Measurements from ENCODE around the gene ZNF785. TPM values are rescaled to one million over a fixed set of nuclear protein-coding genes. Genes with fewer than 3 reads are reported as not detected.
"Not testable (repeated sequence)": the region's sequence is repeated elsewhere in the genome, so short reads cannot be mapped to it uniquely, and the experiment has no call there.

The ZNF785 gene
- 1 to 10 TPM; 1.4 to 4.4 (median 2.9) TPM for polyA plus RNA-seq (ENCODE audit: low read depth in 6 of 6)

DNA sequence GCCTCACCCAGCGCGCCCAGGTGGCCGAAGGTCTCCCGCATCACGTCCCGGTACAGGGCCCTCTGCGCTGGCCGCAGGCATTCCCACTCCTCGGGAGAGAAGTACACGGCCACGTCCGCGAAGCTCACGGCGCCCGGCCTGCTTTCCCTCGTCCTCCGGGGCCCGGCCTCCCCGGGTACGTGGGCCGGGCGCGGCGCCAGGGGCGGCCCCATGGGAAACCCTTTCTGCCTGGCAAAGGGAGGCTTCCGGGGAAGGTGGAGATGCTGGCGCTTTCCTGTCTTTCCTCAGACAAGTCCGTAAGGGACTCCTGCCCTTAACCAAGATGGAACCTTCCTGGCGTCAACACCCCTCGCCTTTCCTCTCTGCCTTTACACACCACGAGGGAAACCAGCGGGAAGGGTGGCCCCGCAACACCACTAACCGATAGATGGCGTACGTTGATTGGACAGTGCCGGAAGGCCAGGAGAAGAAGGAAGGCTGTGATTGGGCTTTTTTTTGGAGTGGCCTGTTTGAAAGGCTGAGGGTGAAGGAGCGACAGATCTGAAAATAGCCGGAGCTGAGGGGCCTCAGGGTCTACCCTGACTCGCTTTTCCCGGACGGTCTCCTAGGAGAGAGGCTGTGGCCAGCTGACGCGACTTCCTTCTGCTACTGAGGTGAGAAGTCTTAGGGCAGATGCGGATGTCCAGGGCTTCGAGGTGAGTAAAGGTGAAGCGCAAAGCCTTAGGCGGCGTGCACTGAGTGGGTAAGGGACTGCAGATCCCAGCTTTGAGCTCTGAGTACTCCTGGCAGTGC lies at the start of gene ZNF785:
Gene ZNF785 (minus strand): TSS at position 298 of the 792 bp plus-strand sequence. CDS start 86 bp downstream, at position 212.
- Mint-ChIP-seq H3K4me1 (peaks cover 12 to 40% (median 22%) of the 10 kb centered on the region in 3 donors), H3K27ac (peak within 1 kb of the TSS; percentile 29 to 92 (median 78)), H3K27me3 (no peaks in the 10 kb centered on the region), H3K4me3 (peak within 1 kb of the TSS; percentile 87 to 97 (median 92)), H3K9me3 (no peaks in the 10 kb centered on the region), H3K36me3 (peaks cover 0 to 3% of the 10 kb centered on the region in 2 donors)
- DNase-seq (peak; percentile 91), ATAC-seq (ENCODE audit: low read depth in 2 of 2) (peak; percentile 99)

DNA sequence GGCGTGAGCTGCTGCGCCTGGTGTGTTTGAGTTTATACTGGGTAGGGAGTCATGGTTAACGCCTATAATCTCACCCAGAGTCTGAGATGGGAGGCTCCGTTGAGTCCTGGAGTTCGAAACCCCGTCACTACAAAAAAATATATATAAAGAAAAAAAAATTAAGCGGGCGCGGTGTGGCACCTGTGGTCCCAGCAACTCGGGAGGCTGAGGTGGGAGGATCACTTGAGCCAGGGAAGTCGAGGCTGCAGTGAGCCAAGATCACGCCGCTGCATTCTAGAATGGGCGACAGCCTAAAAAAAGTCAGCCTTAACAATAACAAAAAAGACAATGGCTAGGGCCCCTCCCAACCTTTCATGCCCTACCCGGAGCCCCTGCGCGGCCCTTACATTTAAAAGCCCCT lies 48.0 kb upstream of the ZNF785 start:
- ATAC-seq (ENCODE audit: low read depth in 2 of 2), result no peak

GRCh38 chr16:30632454-30632853 lies 47.0 kb upstream of the ZNF785 start:
- H3K9me3 Mint-ChIP-seq; H3K36me3 Mint-ChIP-seq; ATAC-seq (ENCODE audit: low read depth in 2 of 2); H3K27me3 Mint-ChIP-seq; DNase-seq: not testable (repeated sequence)
- Mint-ChIP-seq H3K4me1 (peaks cover 17 to 26% (median 24%) of the 10 kb centered on the region in 3 donors), H3K27ac (peak overlapping the region in 2 of 6 donors; percentile 33 to 76), H3K4me3 (peak overlapping the region in 4 of 8 donors; percentile 9 to 63 (median 42))

More for the DNA sequence above, 48.0 kb upstream of the ZNF785 start:
- Mint-ChIP-seq H3K4me3 (peak overlapping the region; percentile 84 to 96 (median 90)), H3K4me1 (peaks cover 17 to 26% (median 23%) of the 10 kb centered on the region in 3 donors), H3K27me3 (no peaks in the 10 kb centered on the region), H3K27ac (peak overlapping the region; percentile 98 to 99 (median 99)), H3K9me3 (no peaks in the 10 kb centered on the region), H3K36me3 (no peaks in the 10 kb centered on the region)
- no peak for DNase-seq

DNA sequence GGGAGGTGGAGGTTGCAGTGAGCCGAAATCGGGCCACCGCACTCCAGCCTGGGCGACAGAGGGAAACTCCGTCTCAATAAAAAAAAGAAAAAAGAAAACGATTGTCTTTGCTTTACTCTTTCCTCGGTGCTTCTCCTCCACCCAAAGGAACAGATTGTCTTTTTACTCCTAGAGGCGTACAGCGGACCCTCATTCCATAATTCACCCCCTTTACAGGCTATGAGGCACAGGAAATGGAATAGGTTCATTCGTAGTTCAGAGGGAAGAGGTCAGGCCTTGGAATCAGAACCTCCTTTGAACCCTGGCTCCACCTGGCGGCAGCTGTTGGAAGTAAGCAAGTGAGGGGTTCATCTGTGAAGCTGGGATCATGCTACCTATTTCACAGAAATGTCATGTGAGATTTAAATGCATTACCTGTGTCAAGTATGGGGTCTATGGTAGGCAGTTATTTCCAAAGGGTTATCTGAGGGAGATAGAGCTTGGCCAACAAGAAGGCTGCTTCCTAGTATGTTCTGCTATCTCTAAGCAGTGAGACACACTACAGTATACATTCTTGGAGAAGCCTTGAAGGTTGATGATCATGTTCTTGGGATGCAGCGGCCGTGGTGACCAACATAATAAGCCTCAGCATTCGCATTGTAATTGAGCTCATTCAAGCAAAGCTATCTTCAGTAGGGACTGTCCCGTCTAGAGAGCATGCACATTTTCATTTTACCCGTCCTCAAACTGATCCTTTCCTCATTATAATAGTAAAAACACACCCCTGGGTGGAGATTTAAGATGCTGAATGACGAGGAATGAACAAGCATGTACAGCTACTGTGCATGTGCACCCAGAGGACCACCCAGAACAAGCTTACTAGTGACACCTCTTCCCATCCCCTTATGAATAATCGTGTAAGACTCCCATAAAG lies 43.4 kb upstream of the ZNF785 start:
- Mint-ChIP-seq H3K4me1 (peaks cover 5 to 9% (median 9%) of the 10 kb centered on the region in 3 donors), H3K27me3 (no peaks in the 10 kb centered on the region), H3K27ac (peak overlapping the region in 3 of 6 donors; percentile 46 to 96 (median 74)), H3K9me3 (no peaks in the 10 kb centered on the region), H3K36me3 (no peaks in the 10 kb centered on the region), H3K4me3 (peak overlapping the region in 6 of 8 donors; percentile 8 to 66 (median 34))
- peak; percentile 73 for DNase-seq
- ATAC-seq (ENCODE audit: low read depth in 2 of 2), result peak; percentile 78 to 92

DNA sequence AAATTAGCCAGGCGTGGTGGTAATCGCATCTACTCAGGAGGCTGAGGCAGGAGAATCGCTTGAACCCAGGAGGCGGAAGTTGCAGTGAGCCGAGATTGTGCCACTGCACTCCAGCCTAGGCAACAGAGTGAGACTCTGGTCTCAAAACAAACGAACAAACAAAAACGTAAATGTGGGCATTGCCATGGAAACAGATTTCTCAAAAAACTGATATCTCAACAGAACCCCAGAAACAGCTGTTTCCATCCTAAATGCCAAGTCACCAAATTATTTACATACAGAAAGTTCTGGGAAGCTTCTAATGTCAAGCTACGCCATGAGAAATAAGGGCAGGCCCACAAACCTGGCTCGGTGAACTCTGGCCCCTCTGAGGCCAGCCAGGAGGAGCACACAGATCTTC lies 40.7 kb upstream of the ZNF785 start:
- no peak overlapping the region for H3K4me3 Mint-ChIP-seq
- H3K27ac Mint-ChIP-seq, result no peak overlapping the region

GRCh38 chr16:30623536-30624283 lies 38.2 kb upstream of the ZNF785 start:
- H3K27ac Mint-ChIP-seq, result no peak overlapping the region
- H3K36me3 Mint-ChIP-seq, result no peaks in the 10 kb centered on the region
- H3K4me3 Mint-ChIP-seq, result no peak overlapping the region
- no peaks in the 10 kb centered on the region for H3K9me3 Mint-ChIP-seq
- DNase-seq (no peak), ATAC-seq (ENCODE audit: low read depth in 2 of 2) (no peak)
- no peaks in the 10 kb centered on the region for H3K27me3 Mint-ChIP-seq
- peaks cover 2 to 3% (median 2%) of the 10 kb centered on the region in 3 donors for H3K4me1 Mint-ChIP-seq

More for the DNA sequence above, 40.7 kb upstream of the ZNF785 start:
- no peak for ATAC-seq (ENCODE audit: low read depth in 2 of 2)
- Mint-ChIP-seq H3K36me3 (no peaks in the 10 kb centered on the region), H3K4me1 (peaks cover 5 to 7% (median 6%) of the 10 kb centered on the region in 3 donors), H3K27me3 (no peaks in the 10 kb centered on the region), H3K9me3 (no peaks in the 10 kb centered on the region)
- no peak for DNase-seq

DNA sequence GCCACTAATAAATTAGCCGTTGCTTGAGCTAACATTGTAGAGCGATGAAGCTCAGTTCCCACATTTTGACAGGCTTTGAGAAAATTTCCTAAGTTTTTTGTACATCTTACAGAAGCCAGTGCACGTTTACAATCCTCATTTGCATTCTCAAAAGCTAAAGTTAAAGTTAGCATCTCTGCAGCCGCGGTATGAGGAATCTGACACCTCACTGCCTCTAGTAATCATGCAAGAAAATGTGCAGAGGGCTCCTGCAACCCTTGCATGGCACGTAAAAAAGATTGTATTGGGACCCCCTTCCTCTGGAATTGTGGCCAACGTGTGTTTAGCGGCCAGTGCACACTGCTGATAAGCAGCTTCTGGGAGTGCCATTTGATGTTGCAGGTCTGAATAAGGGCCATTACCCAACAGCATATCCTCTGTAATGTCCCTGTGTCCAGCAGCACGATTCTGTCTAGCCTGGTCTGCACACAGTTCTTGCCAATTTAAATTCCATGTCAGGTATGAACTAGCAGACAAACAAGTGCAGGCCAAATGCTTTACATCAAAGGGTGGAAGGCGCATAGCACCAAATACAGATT lies 37.0 kb upstream of the ZNF785 start:
- Mint-ChIP-seq H3K27ac (peak overlapping the region in 1 of 6 donors; percentile 50), H3K4me1 (no peaks in the 10 kb centered on the region), H3K27me3 (no peaks in the 10 kb centered on the region), H3K4me3 (no peak overlapping the region), H3K36me3 (no peaks in the 10 kb centered on the region), H3K9me3 (no peaks in the 10 kb centered on the region)
- DNase-seq (no peak), ATAC-seq (ENCODE audit: low read depth in 2 of 2) (no peak)

- ATAC-seq (ENCODE audit: low read depth in 2 of 2) (no peak), DNase-seq (no peak)
- peak overlapping the region in 1 of 6 donors; percentile 7 for H3K27ac Mint-ChIP-seq
- H3K9me3 Mint-ChIP-seq, result no peaks in the 10 kb centered on the region
- H3K36me3 Mint-ChIP-seq, result no peaks in the 10 kb centered on the region
- H3K4me1 Mint-ChIP-seq, result no peaks in the 10 kb centered on the region
- no peaks in the 10 kb centered on the region for H3K27me3 Mint-ChIP-seq
- no peak overlapping the region for H3K4me3 Mint-ChIP-seq
Observed at GRCh38 chr16:30621765-30622164, 36.3 kb upstream of the ZNF785 start.

GRCh38 chr16:30620169-30620568 lies 34.7 kb upstream of the ZNF785 start:
- peaks cover 0 to 4% (median 0%) of the 10 kb centered on the region in 3 donors for H3K4me1 Mint-ChIP-seq
- DNase-seq (no peak), ATAC-seq (ENCODE audit: low read depth in 2 of 2) (no peak)
- no peak overlapping the region for H3K4me3 Mint-ChIP-seq
- H3K27ac Mint-ChIP-seq, result no peak overlapping the region
- H3K9me3 Mint-ChIP-seq, result no peaks in the 10 kb centered on the region
- no peaks in the 10 kb centered on the region for H3K36me3 Mint-ChIP-seq
- H3K27me3 Mint-ChIP-seq, result no peaks in the 10 kb centered on the region

DNA sequence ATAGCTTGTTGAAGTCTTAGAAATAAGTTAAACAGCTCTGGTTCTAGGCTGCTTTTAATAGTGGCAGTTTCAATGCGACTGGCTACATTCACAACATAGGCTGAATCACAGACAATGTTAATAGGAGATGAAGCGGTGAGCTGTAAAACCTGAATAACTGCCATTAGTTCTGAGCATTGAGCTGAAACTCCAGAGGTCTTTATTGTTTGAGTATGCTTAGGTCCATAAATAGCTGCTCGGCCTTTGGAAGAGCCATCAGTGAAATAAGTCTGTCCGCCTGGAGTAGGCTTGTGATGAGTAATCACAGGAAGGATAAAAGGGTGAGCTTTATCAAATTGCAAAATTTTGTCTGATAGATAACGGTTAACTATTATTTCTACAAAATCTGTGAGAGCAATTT lies 34.1 kb upstream of the ZNF785 start:
- Mint-ChIP-seq H3K4me3 (no peak overlapping the region), H3K9me3 (no peaks in the 10 kb centered on the region), H3K27me3 (no peaks in the 10 kb centered on the region), H3K27ac (no peak overlapping the region), H3K36me3 (no peaks in the 10 kb centered on the region), H3K4me1 (peaks cover 0 to 4% (median 0%) of the 10 kb centered on the region in 3 donors)
- ATAC-seq (ENCODE audit: low read depth in 2 of 2), result no peak
- no peak for DNase-seq

DNA sequence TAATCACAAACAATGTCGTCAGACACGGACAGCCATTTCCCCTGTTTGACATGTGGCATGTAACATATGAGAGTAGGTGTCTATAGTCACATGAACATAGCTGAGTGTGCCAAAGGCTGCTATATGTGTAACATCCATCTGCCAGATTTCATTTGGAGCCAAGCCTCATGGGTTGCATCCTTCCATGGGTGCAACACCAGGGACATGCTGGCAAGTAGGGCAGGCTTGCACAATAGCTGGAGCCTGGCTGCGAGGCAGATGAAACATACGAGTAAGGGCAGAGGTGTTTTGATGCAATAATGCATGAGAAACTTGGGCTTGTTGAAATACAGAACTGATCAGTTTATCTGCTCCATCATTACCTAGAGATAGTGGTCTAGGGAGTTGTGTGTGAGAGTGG lies 33.7 kb upstream of the ZNF785 start:
- peaks cover 0 to 4% (median 4%) of the 10 kb centered on the region in 3 donors for H3K4me1 Mint-ChIP-seq
- ATAC-seq (ENCODE audit: low read depth in 2 of 2) (no peak), DNase-seq (no peak)
- no peak overlapping the region for H3K27ac Mint-ChIP-seq
- no peaks in the 10 kb centered on the region for H3K27me3 Mint-ChIP-seq
- no peak overlapping the region for H3K4me3 Mint-ChIP-seq
- H3K36me3 Mint-ChIP-seq, result no peaks in the 10 kb centered on the region
- no peaks in the 10 kb centered on the region for H3K9me3 Mint-ChIP-seq

DNA sequence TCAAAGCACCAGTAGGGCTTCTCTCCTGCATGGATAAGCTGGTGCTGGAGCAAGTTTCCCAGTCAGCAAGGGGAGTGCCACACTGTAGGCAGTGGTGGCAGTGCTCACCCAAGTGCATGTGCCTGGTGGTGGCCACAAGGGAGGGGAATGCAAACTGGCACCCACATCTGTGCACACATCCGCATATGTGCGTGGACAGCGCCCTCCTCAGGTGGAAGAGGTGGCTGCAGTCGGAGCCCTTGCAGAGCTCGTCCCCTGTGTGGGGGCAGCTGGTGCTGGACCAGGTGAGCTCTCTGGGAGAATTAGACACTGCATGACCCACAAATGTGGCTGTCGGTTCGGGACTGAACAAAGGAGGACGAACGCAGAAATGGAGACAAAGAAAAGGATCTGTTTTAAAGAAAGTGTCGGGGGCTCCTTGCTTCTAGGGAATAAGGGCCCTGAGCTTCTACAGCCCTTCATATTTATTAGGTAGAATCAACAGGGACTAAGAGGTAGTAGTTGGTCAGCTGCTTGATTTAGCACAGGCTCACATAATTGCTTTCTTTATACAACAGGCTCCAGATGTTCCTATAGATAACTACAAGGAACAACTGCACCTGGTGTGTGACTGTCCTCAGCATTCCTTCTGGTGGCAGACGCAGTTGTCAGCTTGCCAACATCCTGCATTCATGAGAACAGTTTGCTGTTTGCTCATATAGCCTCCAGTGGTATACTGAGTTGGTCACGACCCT lies 30.0 kb upstream of the ZNF785 start:
- no peak overlapping the region for H3K27ac Mint-ChIP-seq
- peaks cover 8 to 13% (median 12%) of the 10 kb centered on the region in 3 donors for H3K4me1 Mint-ChIP-seq
- no peak overlapping the region for H3K4me3 Mint-ChIP-seq
- H3K9me3 Mint-ChIP-seq, result no peaks in the 10 kb centered on the region
- DNase-seq, result no peak
- H3K27me3 Mint-ChIP-seq, result no peaks in the 10 kb centered on the region
- peak; percentile 65 to 69 for ATAC-seq (ENCODE audit: low read depth in 2 of 2)
- H3K36me3 Mint-ChIP-seq, result no peaks in the 10 kb centered on the region
